ENCODE data around the gene PDZD7. TPM values are rescaled to one million over a fixed set of nuclear protein-coding genes. Genes with fewer than 3 reads are reported as not detected.

The PDZD7 gene
- total RNA-seq, 2 experiments from 2014 or later = 1.7 to 3.1 TPM

DNA sequence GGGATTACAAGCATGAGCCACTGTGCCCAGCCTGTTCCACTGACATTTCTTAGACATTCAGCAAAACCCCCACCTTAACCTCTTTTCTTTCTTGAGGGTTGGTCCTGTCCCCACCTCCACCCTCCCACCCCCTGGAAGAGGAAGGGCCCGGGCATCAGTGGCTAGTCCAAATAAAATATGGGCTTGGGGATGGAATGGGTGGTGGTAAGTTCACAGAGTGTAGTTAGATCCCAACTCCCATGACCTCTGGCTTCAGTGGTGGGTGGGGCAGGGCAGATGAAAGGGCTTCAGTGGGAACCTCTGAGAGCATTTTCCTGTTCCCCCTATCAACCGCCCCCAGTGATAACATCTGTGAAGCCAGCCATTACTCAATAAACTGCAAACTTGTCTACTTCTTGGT lies 9.9 kb upstream of the PDZD7 start:
- TF ChIP-seq, protein P1, sequence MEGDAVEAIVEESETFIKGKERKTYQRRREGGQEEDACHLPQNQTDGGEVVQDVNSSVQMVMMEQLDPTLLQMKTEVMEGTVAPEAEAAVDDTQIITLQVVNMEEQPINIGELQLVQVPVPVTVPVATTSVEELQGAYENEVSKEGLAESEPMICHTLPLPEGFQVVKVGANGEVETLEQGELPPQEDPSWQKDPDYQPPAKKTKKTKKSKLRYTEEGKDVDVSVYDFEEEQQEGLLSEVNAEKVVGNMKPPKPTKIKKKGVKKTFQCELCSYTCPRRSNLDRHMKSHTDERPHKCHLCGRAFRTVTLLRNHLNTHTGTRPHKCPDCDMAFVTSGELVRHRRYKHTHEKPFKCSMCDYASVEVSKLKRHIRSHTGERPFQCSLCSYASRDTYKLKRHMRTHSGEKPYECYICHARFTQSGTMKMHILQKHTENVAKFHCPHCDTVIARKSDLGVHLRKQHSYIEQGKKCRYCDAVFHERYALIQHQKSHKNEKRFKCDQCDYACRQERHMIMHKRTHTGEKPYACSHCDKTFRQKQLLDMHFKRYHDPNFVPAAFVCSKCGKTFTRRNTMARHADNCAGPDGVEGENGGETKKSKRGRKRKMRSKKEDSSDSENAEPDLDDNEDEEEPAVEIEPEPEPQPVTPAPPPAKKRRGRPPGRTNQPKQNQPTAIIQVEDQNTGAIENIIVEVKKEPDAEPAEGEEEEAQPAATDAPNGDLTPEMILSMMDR (IDR thresholded peaks at IDR 0.05) = no peak
- CTCF ChIA-PET = interaction anchor here (0.7 to 3.7 kb wide), 13 partner anchors 9 to 755 kb away, joined by 3 to 36 read pairs (median 7); partner anchors contain the start of genes KAZALD1, PDZD7 and SFXN3
- ATAC-seq (ENCODE audit: poor library complexity) (no peak), DNase-seq (no peak)
- Mint-ChIP-seq H3K27ac (no peak overlapping the region), H3K4me3 (no peak overlapping the region), H3K36me3 (ENCODE audit: low read depth) (peaks cover 42% of the 10 kb centered on the region), H3K27me3 (peaks cover under 1% of the 10 kb centered on the region), H3K9me3 (no peaks in the 10 kb centered on the region), H3K4me1 (ENCODE audit: low read depth) (peaks cover 26% of the 10 kb centered on the region)
- Histone ChIP-seq H3K36me3 (ENCODE audit: insufficient read depth, low read length) (peaks cover 45% of the 10 kb centered on the region), H3K27ac (ENCODE audit: low read depth in 1 of 2, low read length in 2 of 2) (no peak overlapping the region), H3K4me3 (ENCODE audit: low read length) (no peak overlapping the region), H3K4me1 (ENCODE audit: insufficient read depth, low read length) (peaks cover 24% of the 10 kb centered on the region), H3K27me3 (ENCODE audit: control insufficient read depth in 1 of 2, insufficient read depth in 2 of 2, low read length in 2 of 2) (no peaks in the 10 kb centered on the region), H3K9me3 (ENCODE audit: control insufficient read depth in 1 of 2, insufficient read depth in 1 of 2, low read length in 2 of 2) (no peaks in the 10 kb centered on the region)
- intact Hi-C loops (cut with DNase I, micrococcal nuclease) = loop anchor here (1.0 to 10.0 kb wide), 4 partner anchors 27 to 1704 kb away; partner anchors contain the start of genes BLOC1S2 (in 1 of the 2) and WBP1L (in 1 of the 2)
- POLR2A ChIA-PET = interaction anchor here (1.3 to 4.9 kb wide), 3 partner anchors 9 to 26 kb away, joined by 4 to 48 read pairs (median 24); partner anchors contain the start of genes PDZD7 and SFXN3

DNA sequence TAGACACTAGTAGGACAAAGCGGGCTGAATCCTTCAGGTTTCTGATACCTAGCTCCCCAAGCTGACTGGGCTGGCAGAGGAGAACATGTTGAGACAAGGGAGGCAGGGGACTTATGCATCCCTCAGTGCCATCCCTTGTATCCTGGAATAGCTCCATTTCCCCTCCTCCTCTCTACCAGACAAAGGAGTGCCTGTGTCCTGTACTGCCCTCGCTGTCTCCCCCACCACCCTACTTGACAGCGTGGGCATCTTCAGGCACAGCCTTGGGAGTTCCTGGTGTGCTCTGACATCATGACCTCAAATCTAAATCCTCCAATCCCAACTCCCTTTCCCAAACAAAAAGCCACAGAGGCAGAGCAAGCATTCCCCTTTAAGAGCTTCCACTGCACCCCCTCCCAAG lies 9.1 kb upstream of the PDZD7 start:
- no peak for DNase-seq
- CTCF ChIA-PET = interaction anchor here (3.7 kb wide), 1 partner anchor 11 kb away, joined by 36 read pairs; no protein-coding TSS in a partner anchor
- no peak overlapping the region for H3K27ac Mint-ChIP-seq
- H3K4me3 ChIP-seq (ENCODE audit: low read length) = no peak overlapping the region
- no peaks in the 10 kb centered on the region for H3K27me3 Mint-ChIP-seq
- no peak overlapping the region for H3K27ac ChIP-seq (ENCODE audit: low read depth in 1 of 2, low read length in 2 of 2)
- H3K9me3 Mint-ChIP-seq = no peaks in the 10 kb centered on the region
- TF ChIP-seq, protein P1 (IDR thresholded peaks at IDR 0.05) = no peak
- peaks cover 24% of the 10 kb centered on the region for H3K4me1 ChIP-seq (ENCODE audit: insufficient read depth, low read length)
- no peak overlapping the region for H3K4me3 Mint-ChIP-seq
- peaks cover 26% of the 10 kb centered on the region for H3K4me1 Mint-ChIP-seq (ENCODE audit: low read depth)
- peaks cover 48% of the 10 kb centered on the region for H3K36me3 Mint-ChIP-seq (ENCODE audit: low read depth)
- no peaks in the 10 kb centered on the region for H3K27me3 ChIP-seq (ENCODE audit: control insufficient read depth in 1 of 2, insufficient read depth in 2 of 2, low read length in 2 of 2)
- POLR2A ChIA-PET = interaction anchor here (0.6 to 4.9 kb wide), 2 partner anchors 9 to 1066 kb away, joined by 4 to 48 read pairs; partner anchors contain the start of genes PDZD7 and SFXN3
- no peaks in the 10 kb centered on the region for H3K9me3 ChIP-seq (ENCODE audit: control insufficient read depth in 1 of 2, insufficient read depth in 1 of 2, low read length in 2 of 2)
- peaks cover 52% of the 10 kb centered on the region for H3K36me3 ChIP-seq (ENCODE audit: insufficient read depth, low read length)
- ATAC-seq (ENCODE audit: poor library complexity) = no peak
- intact Hi-C loops (cut with DNase I, micrococcal nuclease) = loop anchor here (5.0 to 10.0 kb wide), 3 partner anchors 102 to 1705 kb away; partner anchors contain the start of genes BLOC1S2 (in 1 of the 2) and WBP1L (in 1 of the 2)

DNA sequence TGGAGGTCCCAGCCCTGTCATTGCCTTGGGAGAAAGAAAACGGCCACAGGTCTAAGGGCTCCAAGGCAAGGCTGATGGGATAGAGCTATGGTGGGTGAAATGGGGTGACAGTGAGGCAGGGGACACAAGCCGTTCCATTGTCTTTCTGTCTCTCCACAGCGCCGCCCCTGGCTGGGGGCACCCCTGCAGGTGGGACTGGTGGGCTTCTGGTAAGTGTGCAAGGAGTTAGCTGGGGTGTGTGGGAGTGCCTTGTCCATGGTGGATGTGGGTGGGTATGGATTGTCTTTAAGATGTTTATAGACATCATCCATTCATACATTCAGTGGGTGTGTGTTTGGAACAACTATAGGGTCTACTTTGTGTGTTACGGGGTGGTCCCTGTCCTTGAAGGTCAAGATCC lies 7.6 kb upstream of the PDZD7 start:
- Histone ChIP-seq H3K36me3 (ENCODE audit: insufficient read depth, low read length) (peaks cover 59% of the 10 kb centered on the region), H3K4me3 (ENCODE audit: low read length) (no peak overlapping the region), H3K27me3 (ENCODE audit: control insufficient read depth in 1 of 2, insufficient read depth in 2 of 2, low read length in 2 of 2) (no peaks in the 10 kb centered on the region), H3K27ac (ENCODE audit: low read depth in 1 of 2, low read length in 2 of 2) (no peak overlapping the region), H3K9me3 (ENCODE audit: control insufficient read depth in 1 of 2, insufficient read depth in 1 of 2, low read length in 2 of 2) (no peaks in the 10 kb centered on the region), H3K4me1 (ENCODE audit: insufficient read depth, low read length) (peaks cover 24% of the 10 kb centered on the region)
- Mint-ChIP-seq H3K9me3 (no peaks in the 10 kb centered on the region), H3K4me1 (ENCODE audit: low read depth) (peaks cover 24% of the 10 kb centered on the region), H3K27me3 (no peaks in the 10 kb centered on the region), H3K36me3 (ENCODE audit: low read depth) (peaks cover 53% of the 10 kb centered on the region), H3K4me3 (no peak overlapping the region), H3K27ac (no peak overlapping the region)
- ChIA-PET CTCF (interaction anchor here (0.6 to 1.7 kb wide), 2 partner anchors 12 to 19 kb away, joined by 3 to 4 read pairs; no protein-coding TSS in a partner anchor), POLR2A (no interaction called here)
- intact Hi-C loops (cut with DNase I, micrococcal nuclease) = no loop called here
- TF ChIP-seq, protein P1 (IDR thresholded peaks at IDR 0.05) = no peak
- no peak for ATAC-seq (ENCODE audit: poor library complexity)
- DNase-seq = no peak

Data from CD4-positive, alpha-beta T cell (primary cell).